Parathyroid adenoma (tissue), 2 donors: Measurements from ENCODE around the gene NCOA3.

Experiments used
- H2AFZ ChIP-seq: fragments of 300-600 bp; sonication (generic); one replicate; pipeline ENCODE4 v1.7.0; 2017; ENCODE audit warnings: antibody characterized with exemption, mild to moderate bottlenecking
- H3K27ac ChIP-seq: fragments of 300-600 bp; sonication (generic); one replicate; pipeline ENCODE4 v1.7.0; 2017
- H3K27me3 ChIP-seq: fragments of 300-600 bp; sonication (generic); one replicate; pipeline ENCODE4 v1.7.0; 2017; ENCODE audit warnings: low read length; ENCODE audit not compliant: control insufficient read depth, insufficient read depth
- H3K36me3 ChIP-seq: fragments of 300-600 bp; sonication (generic); one replicate; pipeline ENCODE4 v1.7.0; 2017; ENCODE audit warnings: low read length; ENCODE audit not compliant: control insufficient read depth, insufficient read depth
- H3K4me1 ChIP-seq: fragments of 300-600 bp; sonication (generic); one replicate; pipeline ENCODE4 v1.7.0; 2017; ENCODE audit warnings: control low read depth
- H3K4me2 ChIP-seq: fragments of 300-600 bp; sonication (generic); one replicate; pipeline ENCODE4 v1.7.0; 2017; ENCODE audit warnings: low read length
- H3K4me3 ChIP-seq: fragments of 300-600 bp; sonication (generic); one replicate; pipeline ENCODE4 v1.7.0; 2017; ENCODE audit warnings: low read depth, low read length
- H3K79me2 ChIP-seq: fragments of 300-600 bp; sonication (generic); one replicate; pipeline ENCODE4 v1.7.0; 2017; ENCODE audit warnings: control low read depth
- H3K9ac ChIP-seq: fragments of 300-600 bp; sonication (generic); one replicate; pipeline ENCODE4 v1.7.0; 2017; ENCODE audit warnings: mild to moderate bottlenecking
- H3K9me3 ChIP-seq: fragments of 300-600 bp; sonication (generic); one replicate; pipeline ENCODE4 v1.7.0; 2017; ENCODE audit warnings: low read length; ENCODE audit not compliant: control insufficient read depth
- TF ChIP-seq, protein P1 (sequence below): fragments of 300-600 bp; sonication (generic); IDR thresholded peaks from one replicate; pipeline ENCODE4 v1.7.0; 2017; ENCODE audit warnings: antibody characterized with exemption, mild to moderate bottlenecking
- donor health status: primary hyperparathyroidism.

NCOA3 gene

DNA sequence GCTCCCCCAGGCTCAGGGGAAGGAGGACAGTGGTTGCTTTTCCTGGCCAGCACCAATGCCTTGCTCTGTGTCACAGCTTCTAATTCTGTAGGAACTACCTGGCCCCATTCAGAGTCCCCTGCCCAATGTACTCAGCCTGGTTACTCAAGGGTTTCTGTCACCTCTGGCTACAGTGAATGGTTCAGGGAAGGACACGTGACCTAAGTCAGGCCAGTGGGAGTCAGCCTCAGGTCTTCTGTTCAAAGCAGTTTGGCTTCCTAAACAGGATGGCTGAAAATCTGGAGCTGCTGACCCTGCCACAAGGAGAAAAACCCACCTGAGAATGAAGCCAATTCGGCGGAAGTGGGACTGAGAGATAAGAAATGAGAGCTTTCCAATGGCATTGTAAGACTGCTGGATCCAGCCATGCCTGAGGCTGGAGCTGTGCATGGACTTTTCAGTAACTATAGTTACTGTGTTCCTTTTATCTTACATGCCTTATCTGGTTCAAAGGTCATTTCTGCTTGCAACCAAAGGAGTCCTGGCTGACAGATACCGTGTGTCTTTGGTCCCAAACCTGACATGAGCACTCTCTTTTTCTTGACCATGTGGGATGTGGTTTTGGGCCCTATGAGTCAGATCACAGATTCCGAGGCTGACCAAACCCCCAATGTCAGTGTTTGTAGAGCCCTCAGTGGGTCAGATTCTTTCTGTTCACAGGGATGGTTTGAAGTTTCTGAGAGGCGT, 179.3 kb downstream of the NCOA3 start:
- no peaks in the 10 kb centered on the region for H3K9me3 ChIP-seq
- TF ChIP-seq, protein P1, sequence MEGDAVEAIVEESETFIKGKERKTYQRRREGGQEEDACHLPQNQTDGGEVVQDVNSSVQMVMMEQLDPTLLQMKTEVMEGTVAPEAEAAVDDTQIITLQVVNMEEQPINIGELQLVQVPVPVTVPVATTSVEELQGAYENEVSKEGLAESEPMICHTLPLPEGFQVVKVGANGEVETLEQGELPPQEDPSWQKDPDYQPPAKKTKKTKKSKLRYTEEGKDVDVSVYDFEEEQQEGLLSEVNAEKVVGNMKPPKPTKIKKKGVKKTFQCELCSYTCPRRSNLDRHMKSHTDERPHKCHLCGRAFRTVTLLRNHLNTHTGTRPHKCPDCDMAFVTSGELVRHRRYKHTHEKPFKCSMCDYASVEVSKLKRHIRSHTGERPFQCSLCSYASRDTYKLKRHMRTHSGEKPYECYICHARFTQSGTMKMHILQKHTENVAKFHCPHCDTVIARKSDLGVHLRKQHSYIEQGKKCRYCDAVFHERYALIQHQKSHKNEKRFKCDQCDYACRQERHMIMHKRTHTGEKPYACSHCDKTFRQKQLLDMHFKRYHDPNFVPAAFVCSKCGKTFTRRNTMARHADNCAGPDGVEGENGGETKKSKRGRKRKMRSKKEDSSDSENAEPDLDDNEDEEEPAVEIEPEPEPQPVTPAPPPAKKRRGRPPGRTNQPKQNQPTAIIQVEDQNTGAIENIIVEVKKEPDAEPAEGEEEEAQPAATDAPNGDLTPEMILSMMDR: no peak
- no peak overlapping the region for H3K9ac ChIP-seq
- no peak overlapping the region for H2AFZ ChIP-seq
- no peaks in the 10 kb centered on the region for H3K4me1 ChIP-seq
- no peaks in the 10 kb centered on the region for H3K79me2 ChIP-seq
- H3K27ac ChIP-seq: no peak overlapping the region
- H3K36me3 ChIP-seq: no peaks in the 10 kb centered on the region
- H3K27me3 ChIP-seq: no peaks in the 10 kb centered on the region
- no peak overlapping the region for H3K4me3 ChIP-seq
- no peak overlapping the region for H3K4me2 ChIP-seq

DNA sequence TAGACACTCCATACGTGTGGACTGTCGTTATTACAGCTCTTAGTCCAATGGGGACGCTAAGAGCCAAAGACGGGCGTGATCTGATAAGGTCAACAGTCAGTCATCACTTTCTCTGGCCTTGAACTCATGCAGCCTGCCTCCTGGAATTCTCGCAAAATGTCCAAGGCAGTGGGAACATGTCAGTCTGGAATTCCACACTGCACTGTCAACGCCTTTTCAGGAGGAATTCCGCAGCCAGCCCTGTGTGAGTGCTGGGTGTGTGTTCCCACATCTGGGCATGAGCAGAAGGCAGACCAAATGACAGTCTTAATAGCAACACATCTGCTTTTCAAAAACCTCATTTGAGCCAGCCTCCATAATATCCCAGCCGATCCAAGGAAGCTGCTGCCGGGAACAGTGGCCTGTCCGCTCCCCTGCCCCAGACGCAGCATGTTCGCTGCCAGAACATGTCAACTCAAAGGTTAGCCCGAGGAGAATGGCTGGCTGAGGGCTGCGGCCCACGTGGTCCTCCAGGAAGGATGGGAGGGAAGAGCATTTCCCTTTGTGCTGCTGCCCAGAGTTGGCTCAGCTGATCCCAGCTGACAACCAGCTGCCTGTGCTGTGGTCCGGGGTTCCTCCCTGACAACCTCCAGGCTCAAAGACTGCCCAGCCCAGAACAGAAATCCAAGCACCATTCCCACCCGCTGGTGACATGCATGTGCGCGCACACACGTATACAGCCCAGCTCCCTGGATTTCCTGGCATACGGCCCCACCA, 180.5 kb downstream of the NCOA3 start:
- no peak overlapping the region for H3K4me2 ChIP-seq
- H3K4me1 ChIP-seq: no peaks in the 10 kb centered on the region
- H3K79me2 ChIP-seq: no peaks in the 10 kb centered on the region
- no peak overlapping the region for H3K27ac ChIP-seq
- H2AFZ ChIP-seq: no peak overlapping the region
- H3K9ac ChIP-seq: no peak overlapping the region
- TF ChIP-seq, protein P1: no peak
- no peaks in the 10 kb centered on the region for H3K36me3 ChIP-seq
- H3K27me3 ChIP-seq: no peaks in the 10 kb centered on the region
- H3K4me3 ChIP-seq: no peak overlapping the region
- no peaks in the 10 kb centered on the region for H3K9me3 ChIP-seq

DNA sequence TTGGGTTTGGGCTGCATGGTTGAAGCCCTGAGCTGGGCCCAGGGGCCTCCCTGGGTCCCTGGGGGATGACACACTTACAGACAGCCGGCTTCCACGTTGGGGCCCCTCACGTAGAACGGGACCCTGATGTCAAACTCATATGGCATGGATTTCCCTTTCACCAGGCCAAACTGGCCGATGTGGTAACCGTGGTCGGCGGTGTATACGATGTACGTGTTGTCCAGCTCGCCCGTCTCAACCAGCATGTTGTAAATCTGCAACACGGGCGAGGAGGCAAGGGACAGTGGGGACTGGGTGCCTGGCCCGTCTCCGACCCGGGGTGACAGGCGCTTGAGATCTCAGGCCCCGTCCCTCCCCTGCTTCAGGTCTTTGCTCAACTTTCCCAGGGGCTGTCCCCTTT, 181.2 kb downstream of the NCOA3 start:
- Histone ChIP-seq H3K4me3 (no peak overlapping the region), H3K9ac (no peak overlapping the region), H3K4me2 (no peak overlapping the region), H3K9me3 (no peaks in the 10 kb centered on the region), H3K27ac (no peak overlapping the region), H3K27me3 (no peaks in the 10 kb centered on the region), H3K79me2 (no peaks in the 10 kb centered on the region), H3K4me1 (no peaks in the 10 kb centered on the region), H3K36me3 (no peaks in the 10 kb centered on the region), H2AFZ (no peak overlapping the region)
- TF ChIP-seq, protein P1: no peak

DNA sequence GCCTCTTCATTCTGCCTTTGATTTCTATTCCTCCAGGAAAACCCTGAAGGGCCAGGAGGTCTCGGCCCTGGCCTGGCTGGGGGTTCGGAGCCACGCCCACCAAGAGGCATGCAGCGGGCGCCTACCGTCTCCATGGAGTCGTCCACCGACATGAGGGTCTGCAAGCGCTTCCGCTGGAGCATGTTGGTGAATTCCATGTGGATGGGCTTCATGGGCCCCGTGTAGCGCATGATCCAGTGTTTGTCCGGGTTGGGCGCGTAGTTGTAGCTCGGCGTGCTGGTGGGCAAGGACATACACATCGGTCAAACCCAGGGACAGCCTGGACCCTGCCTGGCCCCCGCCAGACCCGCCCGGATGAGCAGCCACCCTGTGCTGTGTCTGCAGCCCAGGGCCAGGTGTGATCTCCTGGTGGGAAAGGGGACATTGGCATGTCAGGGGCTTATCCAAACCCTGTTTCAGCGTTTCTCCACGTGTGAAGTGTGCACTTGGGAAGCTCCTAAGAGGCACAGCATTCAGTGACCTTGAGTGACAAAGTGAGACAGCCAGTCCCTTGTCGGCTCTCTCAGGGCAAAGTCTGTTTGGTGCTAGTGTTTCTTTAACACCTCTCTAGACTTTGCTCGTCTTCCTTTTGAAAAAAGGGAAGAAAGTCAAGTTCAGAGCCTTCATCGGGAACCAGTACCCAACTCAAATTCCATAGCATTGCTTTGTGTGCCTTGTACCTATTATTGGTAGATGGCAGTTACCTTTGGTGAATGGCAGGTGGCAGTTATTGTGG, 182.8 kb downstream of the NCOA3 start:
- no peaks in the 10 kb centered on the region for H3K4me1 ChIP-seq
- H3K27ac ChIP-seq: no peak overlapping the region
- no peak overlapping the region for H3K9ac ChIP-seq
- no peak overlapping the region for H2AFZ ChIP-seq
- no peaks in the 10 kb centered on the region for H3K36me3 ChIP-seq
- TF ChIP-seq, protein P1: no peak
- H3K79me2 ChIP-seq: no peaks in the 10 kb centered on the region
- H3K27me3 ChIP-seq: no peaks in the 10 kb centered on the region
- no peak overlapping the region for H3K4me3 ChIP-seq
- no peak overlapping the region for H3K4me2 ChIP-seq
- no peaks in the 10 kb centered on the region for H3K9me3 ChIP-seq
